ENCODE data around the gene ABCB9. TPM values are rescaled to one million over a fixed set of nuclear protein-coding genes. Genes with fewer than 3 reads are reported as not detected.
A peak's percentile ranks its signal among the peaks of the same experiment; 100 is the strongest.
"Not testable (repeated sequence)": the region's sequence is repeated elsewhere in the genome, so short reads cannot be mapped to it uniquely, and the experiment has no call there.

Gene ABCB9
- total RNA-seq (2014; rRNA removed; shearing (Covaris generic)) = 15.0 and 15.8 TPM in 2 replicates

- DNase-seq (ENCODE audit: low spot score) = peak; percentile 65
Observed at GRCh38 chr12:122965851-122966742, at the start of gene ABCB9. Gene ABCB9, minus strand, starts transcription at chr12:122966463. Its CDS starts 6,228 bp downstream, at chr12:122960235.

DNA sequence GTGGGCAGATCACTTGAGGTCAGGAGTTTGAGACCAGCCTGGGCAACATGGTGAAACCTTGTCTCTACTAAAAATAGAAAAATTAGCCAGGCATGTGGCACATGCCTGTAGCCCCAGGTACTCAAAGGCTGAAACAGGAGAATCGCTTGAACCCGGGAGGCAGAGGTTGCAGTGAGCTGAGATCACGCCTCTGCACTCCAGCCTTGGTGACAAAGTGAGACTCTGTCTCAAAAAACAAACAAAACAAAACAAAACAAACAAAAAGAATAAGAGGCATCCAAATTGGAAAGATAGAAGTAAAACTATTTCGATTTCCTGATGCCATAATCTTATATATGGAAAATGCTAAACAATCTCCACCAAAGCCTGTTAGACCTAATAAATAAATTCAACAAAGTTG lies 48.2 kb upstream of the ABCB9 start:
- not testable (repeated sequence) for DNase-seq (ENCODE audit: low spot score)

DNA sequence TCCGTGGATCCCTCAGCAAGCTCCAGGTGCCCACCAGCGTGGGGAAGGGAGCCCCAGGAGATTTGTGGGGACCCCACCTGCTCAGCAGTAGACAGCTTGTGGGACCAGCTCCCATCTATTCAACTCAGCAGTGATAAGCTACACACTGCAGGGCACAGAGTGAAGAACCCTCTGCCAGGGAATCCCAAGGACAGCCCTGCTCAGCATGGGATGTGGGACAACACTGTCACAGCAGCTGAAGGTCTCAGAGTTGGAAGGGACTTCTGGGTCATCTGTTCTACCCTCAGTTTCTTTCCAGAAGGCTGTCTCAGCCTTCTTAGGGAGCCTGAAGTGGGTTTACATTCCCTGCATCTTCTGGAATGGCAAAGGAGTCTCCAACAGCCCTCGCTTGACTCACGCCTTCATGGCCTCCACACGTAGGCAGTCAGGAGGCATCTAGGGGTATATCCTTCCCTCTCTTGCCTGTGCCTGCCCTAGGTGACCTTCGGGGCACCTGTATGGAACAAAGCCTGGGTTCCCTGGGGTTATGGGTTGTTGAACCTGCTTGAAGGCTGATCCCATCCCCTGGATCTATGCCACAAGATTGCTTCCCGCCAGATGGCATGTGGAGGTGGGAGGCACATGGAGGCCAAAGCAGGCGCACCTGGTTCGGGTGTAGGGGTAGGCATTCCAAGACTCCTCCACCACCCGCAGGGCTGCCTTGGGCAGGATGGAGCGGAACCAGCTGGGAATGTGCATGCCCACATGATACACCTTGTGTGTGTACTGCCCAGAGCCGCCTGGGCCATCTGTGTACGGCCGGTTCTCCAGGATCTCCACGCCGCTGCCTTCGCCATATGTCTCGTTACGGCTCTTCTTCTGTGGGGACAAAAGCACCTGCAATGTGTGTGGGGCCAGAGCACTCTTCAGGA lies 47.2 kb upstream of the ABCB9 start:
- no peak for DNase-seq (ENCODE audit: low spot score)

- no peak for DNase-seq (ENCODE audit: low spot score)
Observed at GRCh38 chr12:123011701-123012100, 45.4 kb upstream of the ABCB9 start.

GRCh38 chr12:123010681-123011080 lies 44.4 kb upstream of the ABCB9 start:
- DNase-seq (ENCODE audit: low spot score) = no peak

DNA sequence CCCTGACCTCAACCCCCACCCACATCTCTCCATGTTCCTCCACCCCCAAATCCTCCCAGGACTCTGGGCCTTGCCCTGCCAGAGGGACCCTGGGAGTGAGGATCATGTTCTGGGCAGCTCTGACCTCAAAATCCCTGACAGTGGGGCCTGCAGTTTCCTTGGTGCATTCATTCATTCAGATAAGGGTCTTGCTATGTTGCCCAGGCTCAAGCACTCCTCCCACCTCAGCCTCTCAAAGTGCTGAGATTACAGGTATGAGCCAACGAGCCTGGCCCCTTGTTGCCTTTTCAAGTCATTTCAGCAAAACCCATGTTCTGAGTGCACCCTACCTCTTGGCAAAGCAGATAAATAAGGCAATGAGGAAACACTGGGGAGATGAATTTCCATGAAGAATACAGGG lies 43.8 kb upstream of the ABCB9 start:
- no peak for DNase-seq (ENCODE audit: low spot score)

- no peak for DNase-seq (ENCODE audit: low spot score)
Observed at GRCh38 chr12:123006977-123007376, 40.7 kb upstream of the ABCB9 start.

GRCh38 chr12:123005081-123005626 lies 38.9 kb upstream of the ABCB9 start:
- DNase-seq (ENCODE audit: low spot score) = no peak

- no peak for DNase-seq (ENCODE audit: low spot score)
Observed at GRCh38 chr12:123004287-123004686, 38.0 kb upstream of the ABCB9 start.

- DNase-seq (ENCODE audit: low spot score) = no peak
Observed at GRCh38 chr12:123003257-123003656, 37.0 kb upstream of the ABCB9 start.

GRCh38 chr12:123001464-123001863 lies 35.2 kb upstream of the ABCB9 start:
- no peak for DNase-seq (ENCODE audit: low spot score)

DNA sequence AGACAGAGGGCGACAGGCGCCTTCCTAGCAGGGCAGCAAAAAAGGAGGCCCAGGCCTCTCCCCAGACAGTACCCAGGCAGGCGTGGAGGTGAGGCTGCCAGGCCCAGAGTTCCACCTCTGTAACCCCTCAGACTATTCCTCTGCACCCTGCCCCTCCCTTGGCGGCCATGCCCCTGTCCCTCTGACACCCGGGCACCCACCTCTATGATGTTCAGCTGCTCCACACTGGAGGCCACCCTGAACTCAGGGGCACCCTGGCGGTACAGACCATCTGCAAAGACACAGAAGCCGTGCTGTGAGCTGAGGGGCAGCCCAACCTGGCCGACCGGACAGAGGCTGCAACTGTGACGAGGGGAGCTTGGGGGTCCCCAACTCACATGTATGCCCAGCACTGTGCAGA lies 34.3 kb upstream of the ABCB9 start:
- DNase-seq (ENCODE audit: low spot score) = no peak

- no peak for DNase-seq (ENCODE audit: low spot score)
Observed at GRCh38 chr12:122999986-123000420, 33.7 kb upstream of the ABCB9 start.

DNA sequence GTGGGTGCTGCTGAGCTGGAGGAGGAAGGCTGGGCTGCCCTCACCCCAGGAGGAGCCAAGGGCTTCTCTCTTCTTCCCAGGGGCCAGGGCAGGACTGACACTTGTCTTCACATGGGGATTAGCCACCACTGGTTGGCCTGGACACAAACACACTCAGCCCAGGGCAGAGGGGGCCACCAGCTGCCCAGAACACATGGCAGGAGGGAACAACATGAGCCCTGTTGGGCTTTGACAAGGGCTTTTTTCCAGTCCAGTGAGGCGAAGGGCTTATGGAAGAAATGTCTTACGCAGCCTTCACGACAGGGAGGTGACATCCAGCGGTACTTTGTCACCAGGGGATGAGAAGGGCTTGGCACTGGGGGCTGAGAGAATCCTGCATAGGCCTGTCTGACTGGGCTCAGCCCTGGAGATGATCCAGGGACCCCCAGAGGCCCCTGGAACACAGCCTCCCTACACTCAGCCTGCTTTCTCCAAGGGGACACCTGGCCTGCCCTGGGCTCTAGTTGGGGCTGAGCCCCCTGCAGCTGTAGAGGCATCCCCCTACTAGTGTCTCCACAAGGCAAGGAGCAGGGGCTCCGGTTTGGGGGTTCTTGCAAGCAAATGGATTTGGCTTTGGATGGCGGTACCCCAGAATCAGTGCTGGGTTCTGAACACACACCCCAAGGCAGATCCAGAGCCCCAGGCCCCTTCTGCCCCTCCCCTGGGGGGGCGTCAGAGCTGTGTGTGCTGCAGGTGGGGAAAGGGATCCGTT lies 33.1 kb upstream of the ABCB9 start:
- DNase-seq (ENCODE audit: low spot score) = no peak

DNA sequence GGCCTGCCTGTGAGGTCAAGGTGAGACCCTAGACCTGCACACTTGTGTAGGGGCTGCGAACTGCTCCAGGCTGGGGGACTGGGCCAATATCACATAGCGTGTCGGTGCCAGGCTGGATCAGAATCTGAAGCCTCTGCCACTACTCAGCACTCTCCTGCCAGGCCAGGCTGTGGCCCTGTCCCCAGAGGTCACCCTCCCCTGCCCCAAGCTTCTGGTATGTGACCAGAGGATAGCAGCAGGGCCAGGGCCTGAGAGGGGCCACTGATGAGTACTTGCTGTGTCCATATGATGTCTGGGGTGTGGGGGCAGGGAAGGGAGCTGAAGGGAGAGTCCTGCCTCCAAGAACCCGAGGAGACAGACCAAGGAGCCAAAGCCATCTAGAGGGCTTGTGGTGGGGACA lies 32.1 kb upstream of the ABCB9 start:
- no peak for DNase-seq (ENCODE audit: low spot score)

GRCh38 chr12:122997343-122998250 lies 31.3 kb upstream of the ABCB9 start:
- DNase-seq (ENCODE audit: low spot score) = no peak

DNA sequence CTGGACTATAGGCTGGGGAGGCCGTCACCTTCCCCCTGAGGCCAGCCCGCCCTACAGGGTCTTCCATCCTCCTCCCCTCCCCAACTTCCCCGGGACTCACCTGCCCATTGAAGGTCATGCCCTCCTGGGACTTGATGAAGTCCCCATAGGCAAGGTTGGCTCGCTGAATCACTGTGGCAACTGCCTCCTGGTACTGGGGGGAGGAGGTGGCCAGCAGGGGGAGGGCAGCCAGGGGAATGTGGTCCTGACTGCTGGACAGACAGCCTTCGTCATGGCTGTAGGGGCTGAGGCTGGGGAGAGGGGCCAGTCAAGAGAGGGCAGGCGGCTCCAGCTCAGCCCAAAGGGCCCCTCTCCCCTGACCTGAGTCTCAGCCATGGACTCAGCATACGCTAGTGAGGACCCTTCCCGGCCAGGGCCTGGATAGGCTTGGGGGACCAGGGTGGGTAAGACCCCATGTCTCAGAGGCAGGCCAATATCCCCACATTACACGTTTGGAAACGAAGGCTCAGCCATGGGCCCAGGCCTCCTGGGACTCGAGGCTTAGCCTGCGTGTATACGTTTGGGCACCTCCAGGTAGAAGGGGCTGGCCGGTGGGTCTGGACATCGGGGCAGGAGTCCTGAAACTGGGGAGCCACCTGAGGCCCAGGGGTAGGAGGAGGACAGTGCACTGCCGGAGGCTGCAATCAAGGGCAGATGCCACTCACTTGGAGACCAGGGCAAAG lies 30.5 kb upstream of the ABCB9 start:
- no peak for DNase-seq (ENCODE audit: low spot score)

- no peak for DNase-seq (ENCODE audit: low spot score)
Observed at GRCh38 chr12:122996188-122996601, 29.9 kb upstream of the ABCB9 start.

- no peak for DNase-seq (ENCODE audit: low spot score)
Observed at GRCh38 chr12:122995503-122996187, 29.4 kb upstream of the ABCB9 start.
